HG03039 (cell line): ENCODE measurements around the gene GFOD2.
A peak's percentile ranks its signal among the peaks of the same experiment; 100 is the strongest.

Experiments
- ATAC-seq: cut with Tn5 transposase; IDR thresholded peaks from one replicate; pipeline ENCODE4 v1.9.1; 2021; ENCODE audit warnings: mild to moderate bottlenecking, moderate library complexity; ENCODE audit not compliant: unreplicated experiment

Gene GFOD2

DNA sequence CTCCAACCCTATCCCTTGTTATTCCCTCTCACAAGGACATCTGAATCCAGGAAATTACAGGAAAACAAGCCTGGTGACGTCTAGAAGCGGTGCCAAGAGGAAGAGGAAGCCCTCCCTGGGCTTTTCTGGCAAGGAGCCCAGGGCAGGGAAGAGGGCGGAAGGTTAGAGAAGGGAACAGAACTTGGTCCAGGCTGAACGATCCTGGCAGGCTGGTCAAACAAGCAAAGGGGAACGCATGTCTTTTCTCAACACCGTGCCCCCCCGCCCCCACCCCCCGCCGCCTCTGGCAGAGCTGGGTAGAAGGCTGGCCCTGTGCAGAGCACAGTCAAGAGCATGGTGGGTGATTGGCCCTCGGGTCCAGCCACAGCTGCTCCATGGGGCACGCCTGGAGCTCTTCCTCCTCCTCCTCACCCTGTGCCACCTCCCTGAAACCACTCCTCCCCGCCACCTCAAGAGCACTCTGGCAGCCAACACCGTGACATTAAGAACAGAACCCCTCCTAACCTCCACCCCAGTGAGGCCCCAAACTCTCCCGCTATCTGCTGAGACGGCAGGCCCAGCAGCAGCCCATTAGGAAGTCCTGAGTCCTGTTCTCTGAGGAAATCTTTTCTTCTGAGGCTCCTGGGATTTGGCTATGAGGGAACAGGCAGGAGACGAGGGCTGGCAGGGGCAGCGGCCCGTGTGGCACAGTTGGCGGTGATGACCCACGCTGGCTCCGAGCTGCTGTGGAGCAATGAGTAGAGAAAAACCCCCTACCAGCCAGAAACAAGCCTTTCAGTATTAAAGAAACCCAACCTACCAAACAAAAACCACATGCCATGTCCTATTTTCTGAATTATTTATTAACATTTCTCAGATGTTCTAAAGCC, 45.2 kb downstream of the GFOD2 start:
- no peak for ATAC-seq

- ATAC-seq, result no peak
Measured at GRCh38 chr16:67672739-67673662, 46.1 kb downstream of the GFOD2 start.

DNA sequence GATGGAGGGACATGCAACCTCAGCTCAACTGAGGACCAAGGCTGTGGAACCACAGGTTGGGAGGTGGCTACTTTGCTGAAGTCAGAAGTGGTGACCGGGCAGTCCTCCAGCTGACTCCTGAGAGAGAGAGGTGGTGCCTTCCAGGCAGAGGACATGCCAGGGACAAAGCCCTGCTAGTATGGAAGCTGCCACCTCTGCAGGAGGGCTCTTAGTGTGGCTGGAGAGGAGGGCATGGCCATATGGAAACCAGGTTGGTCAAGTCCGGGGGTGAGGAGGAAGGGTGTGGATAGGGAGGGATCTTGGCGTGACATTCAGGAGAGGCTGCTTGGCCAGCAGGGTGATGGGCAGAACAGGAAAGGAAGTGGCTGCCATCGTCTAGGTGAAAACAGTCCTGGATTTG, 46.8 kb downstream of the GFOD2 start:
- ATAC-seq, result no peak

DNA sequence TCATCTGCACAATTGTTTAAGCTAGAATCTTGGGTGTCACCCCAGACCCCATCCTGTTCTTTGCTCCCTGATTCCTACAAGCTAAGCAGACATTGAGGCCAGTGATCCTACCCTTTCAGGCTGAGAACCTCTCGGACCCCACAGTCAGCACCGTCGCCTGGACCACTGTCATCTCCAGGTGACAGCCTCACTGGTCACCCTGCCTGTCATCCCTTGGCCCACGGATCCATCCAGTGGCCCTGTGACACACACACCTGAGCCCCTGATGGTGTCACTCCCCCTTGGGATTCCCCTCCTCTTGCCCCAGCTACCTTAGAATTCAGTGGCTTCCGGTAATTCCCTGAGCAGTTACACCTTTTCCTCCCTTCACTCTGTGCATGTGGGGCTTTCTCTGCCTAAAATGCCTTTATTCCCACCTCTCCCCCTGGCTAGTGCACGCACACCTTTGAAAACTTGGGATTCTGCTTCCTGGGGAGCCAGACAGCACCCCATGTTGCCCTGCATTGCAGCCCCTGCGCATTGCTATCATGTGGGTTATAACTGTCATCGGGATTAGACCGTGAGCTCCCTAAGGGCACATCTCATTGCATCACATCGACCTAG, 49.5 kb downstream of the GFOD2 start:
- no peak for ATAC-seq

GRCh38 chr16:67668495-67669157, 50.5 kb downstream of the GFOD2 start:
- ATAC-seq, result no peak

DNA sequence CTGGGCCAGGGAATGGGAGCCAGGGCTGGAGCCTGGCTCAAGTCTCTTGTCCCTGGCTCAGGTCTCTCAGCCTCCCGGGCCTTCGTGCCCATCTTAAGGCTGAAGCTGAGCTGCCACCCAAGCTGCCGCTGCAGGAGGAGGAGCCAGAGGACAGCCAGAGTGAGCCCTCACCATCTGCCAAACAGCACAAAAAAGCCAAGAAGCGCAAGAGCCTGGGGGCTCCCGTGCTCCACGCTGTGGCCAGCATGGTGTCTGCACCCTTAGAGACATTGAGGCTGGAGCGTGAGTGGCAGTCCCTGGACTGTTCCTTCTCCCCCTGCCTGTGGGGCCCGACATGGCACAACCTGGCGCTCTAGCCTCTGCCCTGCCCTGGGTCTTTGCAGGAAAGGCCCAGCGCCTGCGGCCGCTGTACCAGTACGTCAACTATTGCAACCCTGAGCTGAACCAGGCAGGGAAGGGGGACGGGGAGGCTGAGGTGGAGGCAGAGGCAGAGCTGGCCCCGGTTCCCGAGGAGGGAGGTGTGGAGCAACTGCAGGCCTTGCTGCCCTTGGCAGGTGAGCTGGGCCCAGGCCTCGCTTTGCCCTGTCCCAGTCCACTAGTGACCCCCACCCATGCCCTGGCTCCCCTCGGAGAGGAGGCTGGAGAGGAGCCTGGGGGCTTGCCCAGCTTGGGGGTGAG, 51.2 kb downstream of the GFOD2 start:
- peak; percentile 43 for ATAC-seq

GRCh38 chr16:67667453-67667816, 51.7 kb downstream of the GFOD2 start:
- no peak for ATAC-seq

DNA sequence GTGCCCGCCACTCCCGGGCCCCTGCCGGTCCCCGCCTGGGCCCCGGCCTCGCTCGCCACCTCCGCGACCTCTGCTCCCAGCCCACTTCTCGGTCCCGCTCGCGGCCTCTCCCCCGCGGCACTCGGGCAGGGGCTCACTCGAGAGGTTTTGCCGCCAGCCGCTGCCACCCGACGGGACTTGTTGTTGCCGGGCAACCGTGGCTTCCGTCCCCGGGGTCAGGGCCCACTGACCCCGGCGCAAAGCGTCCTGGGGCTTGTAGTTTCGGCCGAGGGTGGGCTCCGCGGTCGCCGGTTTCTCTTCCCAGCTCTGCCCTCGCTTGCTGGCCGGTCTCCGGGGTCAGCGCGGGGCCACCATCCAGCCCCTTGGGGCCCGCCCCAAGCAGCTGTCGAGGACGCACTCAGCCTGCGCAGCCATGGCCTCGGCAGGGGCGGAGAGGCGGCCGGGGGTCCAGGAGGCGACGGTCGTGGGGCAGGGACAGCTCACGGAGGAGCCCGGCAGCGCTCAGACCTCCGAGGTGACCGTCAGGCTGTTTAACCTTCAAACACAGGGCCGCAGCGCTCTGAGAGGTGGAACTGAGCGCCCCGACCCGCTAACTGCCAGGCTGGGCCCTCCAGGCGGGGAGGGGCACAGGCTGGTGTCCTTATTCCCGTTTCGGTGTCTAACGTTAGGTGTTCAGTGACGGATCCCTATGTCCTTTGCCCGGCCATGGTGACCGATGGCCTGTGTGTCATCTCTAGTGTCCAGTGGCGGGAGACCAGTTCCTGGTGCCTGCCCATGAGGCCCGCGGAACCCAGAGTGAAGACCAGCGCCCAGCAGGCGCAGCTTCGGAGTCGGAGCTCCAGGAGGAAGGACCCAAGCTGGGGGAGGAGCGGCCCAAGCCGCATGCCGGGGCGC, 52.3 kb downstream of the GFOD2 start, which contains the start of the genes C16orf86 and ENKD1:
Gene C16orf86 (plus strand): TSS at position 256 of the 894 bp plus-strand sequence. CDS start 157 bp downstream, at position 413.
Gene ENKD1 (minus strand): TSS at position 192 of the 894 bp plus-strand sequence. CDS start 308 bp downstream, outside the sequence.
- ATAC-seq, result peak; percentile 46

GRCh38 chr16:67666032-67666551, 53.0 kb downstream of the GFOD2 start:
- no peak for ATAC-seq

DNA sequence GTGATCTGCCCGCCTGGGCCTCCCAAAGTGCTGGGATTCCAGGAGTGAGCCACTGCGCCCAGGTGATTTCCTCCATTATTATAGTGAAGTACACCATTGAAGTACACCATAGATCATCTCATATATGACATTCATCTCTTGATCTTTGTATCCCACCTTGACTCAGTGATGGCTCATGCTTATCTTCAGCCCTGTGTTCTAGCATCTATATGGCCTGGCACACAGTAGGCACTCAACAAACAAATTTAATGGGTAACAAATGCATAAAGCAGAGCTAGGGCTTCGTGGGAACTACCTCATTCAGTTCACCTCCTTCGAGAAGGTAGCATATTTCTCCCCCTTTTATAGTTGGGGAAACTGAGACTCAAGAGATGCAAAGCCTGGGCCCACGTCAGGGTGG, 53.5 kb downstream of the GFOD2 start:
- no peak for ATAC-seq

GRCh38 chr16:67664871-67665270, 54.2 kb downstream of the GFOD2 start:
- no peak for ATAC-seq

DNA sequence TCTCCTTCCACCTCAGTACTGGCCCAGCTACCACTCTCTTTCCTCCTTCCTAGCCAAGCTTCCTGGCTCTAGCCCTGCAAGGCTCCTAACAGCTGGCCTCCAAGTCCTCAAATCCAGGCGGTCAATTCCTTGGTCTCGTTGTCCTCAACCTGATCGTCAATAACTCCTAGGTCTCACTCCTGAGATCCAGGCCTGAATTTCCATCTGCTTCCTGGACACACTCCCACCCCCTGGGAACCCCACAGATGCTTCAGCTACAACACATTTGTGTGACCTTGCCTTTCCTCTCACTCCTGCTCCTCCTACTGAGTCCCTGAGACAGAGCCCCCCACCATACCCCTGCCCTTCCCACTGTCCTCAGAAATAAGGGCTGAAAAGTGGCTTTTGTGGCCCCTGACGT, 54.9 kb downstream of the GFOD2 start:
- no peak for ATAC-seq

DNA sequence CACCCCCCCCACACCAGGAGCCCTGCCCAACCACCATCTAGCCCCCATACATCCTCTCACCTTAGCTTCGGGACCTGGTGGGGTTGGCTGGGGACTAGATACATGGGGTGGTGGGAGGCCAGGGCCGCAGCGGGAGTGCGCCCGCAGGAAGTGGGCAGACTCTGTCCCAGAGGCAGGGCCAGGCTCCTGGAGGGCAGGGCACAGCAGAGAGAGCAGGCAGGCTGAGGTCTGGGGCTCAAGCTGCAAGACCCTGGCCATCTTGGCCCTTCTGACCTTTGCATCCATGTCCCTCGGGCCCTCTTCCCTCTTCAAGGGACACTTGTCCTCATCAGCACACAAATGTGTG, 55.3 kb downstream of the GFOD2 start:
- no peak for ATAC-seq

DNA sequence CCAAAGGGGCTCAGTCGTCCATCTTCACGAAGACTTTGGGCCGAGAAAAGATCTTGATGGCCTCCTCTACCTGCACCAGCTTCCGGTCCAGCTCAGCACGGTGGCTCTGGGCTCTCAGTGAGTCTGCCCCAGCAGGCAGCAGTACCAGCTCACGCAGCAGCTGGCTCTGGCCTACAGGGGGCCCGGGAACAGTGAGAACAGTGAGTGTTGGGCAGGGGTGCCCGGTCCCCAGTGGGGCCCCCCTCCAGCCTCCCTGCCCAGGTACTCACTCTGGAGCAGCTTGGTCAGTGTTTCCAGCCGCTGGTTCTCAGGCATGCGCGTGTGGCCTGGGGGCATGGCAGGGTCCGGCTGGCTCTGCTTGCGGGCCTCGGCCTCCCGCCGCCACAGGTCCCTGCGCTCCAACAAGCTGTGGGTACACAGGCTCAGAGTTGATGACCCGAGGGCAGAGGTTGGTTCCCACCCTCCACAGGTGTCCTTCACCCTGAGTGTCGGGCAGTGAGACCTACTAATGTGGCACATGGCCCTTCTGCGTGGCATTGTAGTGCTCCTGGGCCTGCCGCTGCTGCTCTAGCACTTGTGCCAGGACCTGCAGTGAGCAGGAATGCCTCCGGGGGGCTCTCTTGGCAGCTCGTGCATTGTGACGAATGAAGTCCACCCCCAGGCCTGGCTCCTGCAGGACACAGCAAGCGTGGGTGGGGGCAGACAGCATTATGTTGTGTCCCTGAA, 55.8 kb downstream of the GFOD2 start:
- ATAC-seq, result no peak

DNA sequence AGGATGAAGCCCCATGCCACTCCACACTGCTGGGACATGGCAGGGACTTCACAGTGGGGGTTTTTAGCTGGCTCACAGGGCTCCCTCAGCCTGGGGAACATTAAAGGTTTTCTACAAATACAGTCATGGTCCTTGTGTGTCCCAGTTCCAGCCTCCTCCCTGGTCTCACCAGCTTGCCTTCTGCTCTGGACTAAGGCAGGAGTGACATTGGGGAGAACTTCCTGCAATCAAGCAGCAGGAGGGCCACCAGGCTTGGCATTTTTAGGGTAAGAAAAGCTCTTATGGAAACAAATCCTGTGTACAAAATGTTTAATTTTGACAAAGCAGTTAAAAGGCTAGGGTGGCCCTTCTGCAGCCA, 56.5 kb downstream of the GFOD2 start:
- ATAC-seq, result no peak

- no peak for ATAC-seq
Measured at GRCh38 chr16:67661886-67662652, 57.0 kb downstream of the GFOD2 start.

DNA sequence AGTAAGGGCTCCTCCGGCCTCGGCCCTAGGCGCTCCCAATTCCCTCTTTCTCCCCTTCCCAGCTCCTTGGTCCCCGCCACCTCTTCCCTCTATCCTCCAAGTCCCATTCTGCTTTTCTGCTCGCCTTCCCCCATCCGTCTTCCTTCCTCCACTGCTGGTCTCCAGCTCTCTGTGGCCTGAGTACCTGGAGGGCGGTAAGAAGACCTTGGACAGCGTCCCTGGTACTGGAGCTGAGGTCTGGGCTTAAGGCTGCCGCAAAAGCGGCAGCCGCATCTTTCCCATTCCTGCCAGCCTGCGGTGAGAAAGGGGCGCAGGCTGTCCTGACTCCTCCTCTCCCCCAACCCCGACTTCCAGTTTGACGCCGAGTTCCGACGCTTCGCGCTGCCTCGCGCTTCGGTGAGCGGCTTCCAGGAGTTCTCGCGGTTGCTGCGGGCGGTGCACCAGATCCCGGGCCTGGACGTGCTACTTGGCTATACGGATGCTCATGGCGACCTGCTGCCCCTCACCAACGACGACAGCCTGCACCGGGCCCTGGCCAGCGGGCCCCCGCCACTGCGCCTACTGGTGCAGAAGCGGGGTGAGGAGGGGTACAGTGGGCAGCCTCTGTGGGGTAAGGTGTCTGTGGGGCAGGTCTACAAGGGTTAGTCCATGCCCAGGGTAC, 57.9 kb downstream of the GFOD2 start:
- ATAC-seq, result peak; percentile 6
